ENCODE measurements around the gene PTCD1.

DNA sequence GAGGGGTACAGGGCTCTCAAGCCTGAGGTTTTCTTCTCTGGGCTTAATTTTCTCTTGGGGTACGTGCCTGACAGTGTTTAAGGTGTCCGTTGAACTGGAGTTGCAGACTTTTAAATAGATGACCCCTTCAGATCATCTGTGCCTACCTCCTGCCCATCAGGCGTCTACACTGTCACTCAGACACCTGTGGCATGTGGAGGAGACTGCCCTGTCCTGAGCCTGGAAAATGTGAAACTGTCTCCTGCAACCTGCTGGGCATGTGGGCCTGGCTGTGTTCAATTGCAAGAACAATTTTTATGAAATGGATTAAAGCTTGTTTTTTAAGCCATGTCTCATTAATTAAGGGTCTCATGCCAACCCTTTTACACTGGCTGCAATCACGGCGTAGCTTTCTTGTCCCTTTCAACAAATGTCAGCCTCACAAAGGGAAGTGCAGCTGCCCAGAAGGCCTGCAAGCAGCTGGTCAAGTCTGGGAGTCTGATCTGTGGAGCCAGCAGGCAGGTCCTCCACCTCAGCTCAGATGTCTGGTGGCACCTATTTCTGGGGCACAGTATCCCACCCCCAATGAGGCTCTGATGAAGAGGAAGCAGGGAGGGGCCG is 18.6 kb upstream of the PTCD1 start:
- no peak for TF ChIP-seq EZH2phosphoT487 (IDR thresholded peaks at IDR 0.05; ENCODE audit: insufficient read depth, low read depth)
- no peak for TF ChIP-seq EZH2 (IDR thresholded peaks at IDR 0.05; ENCODE audit: insufficient read depth, poor library complexity, severe bottlenecking)

Measured in GM23248 (cell line).